Stimulated activated CD8-positive, alpha-beta memory T cell treated with anti-CD3 and anti-CD28 coated beads, Interleukin-7, amount 100 ng/mL, for 4 hours (primary cell): ENCODE measurements around the gene PNPLA1.
"Not testable (repeated sequence)": the region's sequence is repeated elsewhere in the genome, so short reads cannot be mapped to it uniquely, and the experiment has no call there.

ENCODE experiments used
- DNase-seq, 2 donors: peaks; one replicate each; pipeline ENCODE4 v3.0.0-alpha.2; 2020; ENCODE audit warnings: low read depth in 2 of 2

The PNPLA1 gene

GRCh38 chr6:36334832-36335459 lies 65.1 kb downstream of the PNPLA1 start:
- no peak for DNase-seq

GRCh38 chr6:36335465-36336207 lies 65.8 kb downstream of the PNPLA1 start:
- no peak for DNase-seq

- DNase-seq = no peak
Observed at GRCh38 chr6:36336208-36336710, 66.4 kb downstream of the PNPLA1 start.

GRCh38 chr6:36336779-36337241 lies 67.0 kb downstream of the PNPLA1 start, which contains the start of gene BNIP5:
Gene BNIP5, minus strand, starts transcription at chr6:36336888. Its CDS starts 6,198 bp downstream, at chr6:36330690.
- DNase-seq = no peak

- no peak for DNase-seq
Observed at GRCh38 chr6:36337814-36338213, 68.0 kb downstream of the PNPLA1 start.

GRCh38 chr6:36338223-36338622 lies 68.4 kb downstream of the PNPLA1 start:
- not testable (repeated sequence) for DNase-seq

GRCh38 chr6:36339146-36339545 lies 69.3 kb downstream of the PNPLA1 start:
- DNase-seq = no peak

GRCh38 chr6:36340306-36340617 lies 70.4 kb downstream of the PNPLA1 start:
- DNase-seq = no peak

- peak; percentile 41 to 51 for DNase-seq
Observed at GRCh38 chr6:36340618-36341454, 71.0 kb downstream of the PNPLA1 start.

- no peak for DNase-seq
Observed at GRCh38 chr6:36343109-36343680, 73.3 kb downstream of the PNPLA1 start.

GRCh38 chr6:36345681-36346466 lies 76.0 kb downstream of the PNPLA1 start:
- no peak for DNase-seq

GRCh38 chr6:36346486-36347273 lies 76.8 kb downstream of the PNPLA1 start:
- DNase-seq = no peak

GRCh38 chr6:36347621-36348020 lies 77.8 kb downstream of the PNPLA1 start:
- DNase-seq = no peak

GRCh38 chr6:36349240-36349639 lies 79.4 kb downstream of the PNPLA1 start:
- DNase-seq = no peak

- no peak for DNase-seq
Observed at GRCh38 chr6:36350082-36350481, 80.2 kb downstream of the PNPLA1 start.

- DNase-seq = no peak
Observed at GRCh38 chr6:36350681-36351571, 81.1 kb downstream of the PNPLA1 start.

GRCh38 chr6:36352477-36353157 lies 82.8 kb downstream of the PNPLA1 start:
- DNase-seq = no peak

GRCh38 chr6:36353411-36353915 lies 83.6 kb downstream of the PNPLA1 start:
- no peak for DNase-seq
